ENCODE measurements around the gene RAP1A.

The RAP1A gene

GRCh38 chr1:111599781-111600693 lies 19.6 kb upstream of the RAP1A start:
- Histone ChIP-seq H3K9me2 (replicated peaks; ENCODE audit: insufficient read depth, low read length) (no peaks in the 10 kb centered on the region), H3K79me2 (ENCODE audit: low read length) (no peaks in the 10 kb centered on the region), H3K4me3 (ENCODE audit: low read length) (peak overlapping the region; percentile 23; the same call in 1 of the 2 replicates), H3K4me1 (ENCODE audit: low read length) (peaks cover 63% of the 10 kb centered on the region), H3K36me3 (replicated peaks; ENCODE audit: insufficient read depth, low read length) (no peaks in the 10 kb centered on the region), H3K9me3 (replicated peaks; ENCODE audit: insufficient read depth, low read length) (no peaks in the 10 kb centered on the region), H3F3A (ENCODE audit: insufficient read depth, low read length) (peaks cover 23% of the 10 kb centered on the region), H3K27me3 (replicated peaks; ENCODE audit: insufficient read depth, low read length) (no peaks in the 10 kb centered on the region), H3K27ac (ENCODE audit: low read length) (peak overlapping the region; percentile 97), H4K20me1 (ENCODE audit: insufficient read depth, low read length) (no peaks in the 10 kb centered on the region), H3K9ac (ENCODE audit: low read length) (peak overlapping the region; percentile 60), H2AFZ (ENCODE audit: low read length) (peak overlapping the region; percentile 61), H3K4me2 (ENCODE audit: low read depth, low read length) (peak overlapping the region; percentile 72)
- TF ChIP-seq EZH2 (optimal IDR thresholded peaks at IDR 0.05; ENCODE audit: low read depth, low read length) (no peak), CTCF (IDR thresholded peaks at IDR 0.05; ENCODE audit: low read length) (no peak)
- no peak for DNase-seq

GRCh38 chr1:111600886-111601386 lies 18.7 kb upstream of the RAP1A start:
- Histone ChIP-seq H3K9ac (ENCODE audit: low read length) (peak overlapping the region; percentile 60), H3K27me3 (replicated peaks; ENCODE audit: insufficient read depth, low read length) (no peaks in the 10 kb centered on the region), H3K27ac (ENCODE audit: low read length) (peak overlapping the region; percentile 97), H4K20me1 (ENCODE audit: insufficient read depth, low read length) (no peaks in the 10 kb centered on the region), H2AFZ (ENCODE audit: low read length) (no peak overlapping the region), H3F3A (ENCODE audit: insufficient read depth, low read length) (peaks cover 24% of the 10 kb centered on the region), H3K4me1 (ENCODE audit: low read length) (peaks cover 68% of the 10 kb centered on the region), H3K4me3 (ENCODE audit: low read length) (no peak overlapping the region; the same call in 1 of the 2 replicates), H3K9me3 (replicated peaks; ENCODE audit: insufficient read depth, low read length) (no peaks in the 10 kb centered on the region), H3K36me3 (replicated peaks; ENCODE audit: insufficient read depth, low read length) (no peaks in the 10 kb centered on the region), H3K9me2 (replicated peaks; ENCODE audit: insufficient read depth, low read length) (no peaks in the 10 kb centered on the region), H3K79me2 (ENCODE audit: low read length) (no peaks in the 10 kb centered on the region), H3K4me2 (ENCODE audit: low read depth, low read length) (peak overlapping the region; percentile 72)
- TF ChIP-seq CTCF (IDR thresholded peaks at IDR 0.05; ENCODE audit: low read length) = no peak
- no peak for TF ChIP-seq EZH2 (optimal IDR thresholded peaks at IDR 0.05; ENCODE audit: low read depth, low read length)
- no peak for TF ChIP-seq EZH2phosphoT487 (IDR thresholded peaks at IDR 0.05; ENCODE audit: low read length)
- peak; percentile 65 for DNase-seq

- H3K4me3 ChIP-seq (ENCODE audit: low read length) = no peak overlapping the region
- H3K27me3 ChIP-seq (replicated peaks; ENCODE audit: insufficient read depth, low read length) = no peaks in the 10 kb centered on the region
- H3K27ac ChIP-seq (ENCODE audit: low read length) = peak overlapping the region; percentile 97; the same call in 1 of the 2 replicates
- no peak overlapping the region for H2AFZ ChIP-seq (ENCODE audit: low read length)
- H3K9me2 ChIP-seq (replicated peaks; ENCODE audit: insufficient read depth, low read length) = no peaks in the 10 kb centered on the region
- TF ChIP-seq CTCF (IDR thresholded peaks at IDR 0.05; ENCODE audit: low read length) = no peak
- TF ChIP-seq EZH2 (optimal IDR thresholded peaks at IDR 0.05; ENCODE audit: low read depth, low read length) = no peak
- no peak for TF ChIP-seq EZH2phosphoT487 (IDR thresholded peaks at IDR 0.05; ENCODE audit: low read length)
- H3K36me3 ChIP-seq (replicated peaks; ENCODE audit: insufficient read depth, low read length) = no peaks in the 10 kb centered on the region
- H3K79me2 ChIP-seq (ENCODE audit: low read length) = no peaks in the 10 kb centered on the region
- H4K20me1 ChIP-seq (ENCODE audit: insufficient read depth, low read length) = no peaks in the 10 kb centered on the region
- H3K9me3 ChIP-seq (replicated peaks; ENCODE audit: insufficient read depth, low read length) = no peaks in the 10 kb centered on the region
- H3F3A ChIP-seq (ENCODE audit: insufficient read depth, low read length) = peaks cover 24% of the 10 kb centered on the region
- H3K4me1 ChIP-seq (ENCODE audit: low read length) = peaks cover 59% of the 10 kb centered on the region
- DNase-seq = no peak
- H3K4me2 ChIP-seq (ENCODE audit: low read depth, low read length) = peak overlapping the region; percentile 41; the same call in 1 of the 2 replicates
- H3K9ac ChIP-seq (ENCODE audit: low read length) = peak overlapping the region; percentile 60
Observed at GRCh38 chr1:111602302-111602701, 17.3 kb upstream of the RAP1A start.
